NCI-H128 (cell line): ENCODE data around the gene MTFP1.
"Not testable (repeated sequence)": the region's sequence is repeated elsewhere in the genome, so short reads cannot be mapped to it uniquely, and the experiment has no call there.

ENCODE experiments used
- DNase-seq: peaks from one replicate; lab custom pipeline; 2025; ENCODE audit not compliant: unreplicated experiment; lab: John Stamatoyannopoulos, UW

Gene MTFP1

GRCh38 chr22:30425327-30425615 is 297 bp upstream of the MTFP1 start:
- DNase-seq: no peak

- DNase-seq: peak; percentile 19
Observed at GRCh38 chr22:30426388-30427353, 1.1 kb downstream of the MTFP1 start.

- no peak for DNase-seq
Observed at GRCh38 chr22:30427871-30428270, 2.3 kb downstream of the MTFP1 start.

DNA sequence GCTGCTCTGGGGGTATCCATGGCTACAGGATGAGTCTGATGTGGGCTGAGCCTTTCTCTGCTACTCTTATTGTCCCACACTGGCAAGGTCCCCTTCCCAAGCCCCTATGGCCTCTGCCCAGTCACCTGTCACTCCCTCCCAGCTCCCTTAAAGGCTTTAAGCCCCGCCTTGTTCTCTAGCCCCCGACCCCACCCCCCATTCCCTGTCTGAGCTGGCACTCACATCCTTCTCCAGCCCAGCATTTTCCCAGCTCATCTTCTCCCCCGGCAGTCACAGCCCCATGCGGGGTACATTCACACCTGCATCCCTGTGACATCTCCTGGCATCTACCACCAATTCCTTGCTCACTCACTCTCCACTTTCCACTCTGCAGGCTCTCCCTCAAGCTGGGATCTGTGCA is 4.3 kb downstream of the MTFP1 start:
- DNase-seq: no peak

- DNase-seq: no peak
Observed at GRCh38 chr22:30430933-30431332, 5.4 kb downstream of the MTFP1 start.

DNA sequence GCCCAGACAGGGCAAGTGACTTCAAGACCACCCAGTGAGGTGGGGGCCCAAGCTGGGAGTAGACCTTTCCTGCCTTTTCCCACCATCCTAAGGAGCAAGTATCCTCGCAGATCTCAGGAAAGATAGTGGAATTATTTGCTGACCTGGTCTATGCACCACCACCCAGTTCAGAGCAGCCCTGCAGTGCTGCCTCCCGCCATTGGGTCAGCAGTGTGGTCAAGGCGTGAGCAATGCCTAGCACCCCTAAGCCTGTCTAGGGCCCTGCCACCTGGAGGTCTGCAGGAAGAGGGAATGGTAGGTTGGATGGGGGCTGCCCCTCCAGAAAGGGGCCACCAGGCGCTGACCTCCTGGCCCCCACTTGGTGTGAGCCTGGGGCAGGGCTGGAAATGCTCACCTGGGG is 6.5 kb downstream of the MTFP1 start:
- no peak for DNase-seq

GRCh38 chr22:30432520-30432919 is 7.0 kb downstream of the MTFP1 start:
- no peak for DNase-seq

GRCh38 chr22:30433227-30433626 is 7.7 kb downstream of the MTFP1 start:
- no peak for DNase-seq

GRCh38 chr22:30433773-30434172 is 8.2 kb downstream of the MTFP1 start:
- no peak for DNase-seq

- no peak for DNase-seq
Observed at GRCh38 chr22:30434843-30435242, 9.3 kb downstream of the MTFP1 start.

DNA sequence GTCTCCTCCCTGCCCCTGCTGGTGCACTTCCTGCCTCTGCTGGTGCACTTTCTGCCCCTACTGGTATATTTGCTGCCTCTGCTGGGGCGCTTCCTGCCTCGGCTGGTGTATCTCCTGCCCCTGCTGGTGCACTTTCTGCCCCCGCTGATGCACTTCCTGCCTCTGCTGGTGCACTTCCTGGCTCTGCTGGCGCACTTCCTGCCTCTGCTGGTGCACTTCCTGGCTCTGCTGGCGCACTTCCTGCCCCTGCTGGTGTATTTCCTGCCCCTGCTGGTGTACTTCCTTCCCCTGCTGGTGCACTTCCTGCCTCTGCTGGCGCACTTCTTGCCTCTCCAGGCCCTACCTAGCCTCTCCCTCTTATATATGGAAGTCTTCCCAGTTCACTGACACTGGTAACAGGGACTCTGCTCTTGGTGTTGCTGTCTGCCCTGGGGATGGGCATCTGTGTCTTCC is 10.1 kb downstream of the MTFP1 start:
- DNase-seq: no peak

- DNase-seq: no peak
Observed at GRCh38 chr22:30436196-30436595, 10.6 kb downstream of the MTFP1 start.

- no peak for DNase-seq
Observed at GRCh38 chr22:30438559-30438958, 13.0 kb downstream of the MTFP1 start.

DNA sequence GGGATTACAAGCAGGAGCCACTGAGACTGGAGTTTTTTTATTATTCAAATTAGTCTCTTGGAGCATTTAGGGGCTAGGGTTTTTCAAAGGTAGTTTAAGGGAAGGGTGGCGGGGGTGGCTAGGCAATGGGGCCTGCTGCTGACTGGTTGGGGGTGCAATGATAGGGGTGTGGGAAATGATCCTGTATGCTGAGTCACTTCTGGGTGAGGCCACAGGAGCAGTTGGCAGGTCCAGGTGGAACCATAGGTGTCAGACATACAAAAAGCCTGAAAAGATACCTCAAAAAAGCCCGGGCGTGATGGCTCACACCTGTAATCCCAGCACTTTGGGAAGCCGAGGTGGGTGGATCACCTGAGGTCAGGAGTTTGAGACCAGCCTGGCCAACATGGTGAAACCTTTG is 13.7 kb downstream of the MTFP1 start:
- DNase-seq: no peak

- DNase-seq: no peak
Observed at GRCh38 chr22:30439836-30440235, 14.3 kb downstream of the MTFP1 start.

GRCh38 chr22:30441088-30441487 is 15.5 kb downstream of the MTFP1 start:
- no peak for DNase-seq

GRCh38 chr22:30444632-30445437 is 19.3 kb downstream of the MTFP1 start:
- DNase-seq: no peak

GRCh38 chr22:30445438-30446145 is 20.0 kb downstream of the MTFP1 start:
- DNase-seq: no peak

DNA sequence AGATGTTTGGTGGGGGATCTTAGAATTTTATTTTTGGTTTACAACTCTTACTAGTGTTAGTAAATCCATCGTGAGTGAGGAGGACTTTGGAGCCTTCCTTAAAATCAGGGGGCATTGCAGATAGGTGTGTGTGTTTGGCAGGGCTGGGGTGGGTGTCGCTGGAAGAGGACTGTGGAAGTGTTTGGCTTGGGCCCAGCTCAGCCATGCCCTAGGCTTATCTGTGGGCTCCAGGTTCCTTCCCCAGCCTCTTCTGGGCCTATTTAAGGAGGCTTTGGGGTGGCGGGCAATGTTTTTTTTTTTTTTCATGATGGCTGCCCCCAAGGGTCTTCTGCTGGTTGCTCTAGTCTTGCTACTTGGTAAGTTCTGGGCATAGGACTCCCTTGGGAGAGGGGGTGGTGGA is 22.1 kb downstream of the MTFP1 start:
- DNase-seq: no peak

DNA sequence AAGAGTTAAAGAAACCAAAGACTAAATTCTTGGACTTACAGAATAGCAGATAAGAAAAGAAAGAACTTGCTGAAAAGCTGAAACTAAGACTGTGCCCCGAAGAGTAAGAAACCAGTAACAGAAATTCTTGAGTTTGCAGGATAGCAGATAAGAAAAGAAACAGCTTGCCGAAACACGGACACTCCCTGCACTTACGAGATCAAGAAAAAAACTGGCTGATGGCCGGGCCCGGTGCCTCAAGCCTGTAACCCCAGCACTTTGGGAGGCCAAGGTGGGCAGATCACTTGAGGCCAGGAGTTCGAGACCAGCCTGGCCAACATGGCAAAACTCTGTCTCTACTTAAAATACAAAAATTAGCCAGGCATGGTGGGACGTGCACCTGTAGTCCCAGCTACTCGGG is 25.9 kb downstream of the MTFP1 start:
- DNase-seq: not testable (repeated sequence)

- DNase-seq: no peak
Observed at GRCh38 chr22:30452861-30453260, 27.3 kb downstream of the MTFP1 start.
